DND-41 (cell line): ENCODE results near the gene GAB1.

Experiments used
- ATAC-seq: fragments of 200-7000 bp; cut with Tn5 transposase; 3 replicates; pipeline ENCODE4 v1.9.1; 2021; ENCODE audit warnings: low read depth; ENCODE audit not compliant: insufficient read depth
- DNase-seq: peaks from one replicate; pipeline ENCODE4 v3.0.0-alpha.2; 2020
- H2AFZ ChIP-seq: 2 replicates; pipeline ENCODE4 v1.6.0; 2012; ENCODE audit warnings: low read depth, low read length
- H3K27ac ChIP-seq: 2 replicates; pipeline ENCODE4 v1.5.1; 2012; ENCODE audit warnings: low read length, inconsistent platforms
- H3K27me3 ChIP-seq: fragments of 200-600 bp; sonication (generic); 2 replicates; pipeline ENCODE4 v1.6.0; 2012; ENCODE audit warnings: low read length, mild to moderate bottlenecking, inconsistent platforms; ENCODE audit not compliant: insufficient read depth, poor library complexity
- H3K36me3 ChIP-seq: 2 replicates; pipeline ENCODE4 v1.5.1; 2012; ENCODE audit warnings: low read length, inconsistent platforms; ENCODE audit not compliant: insufficient read depth
- H3K4me1 ChIP-seq: 2 replicates; pipeline ENCODE4 v1.5.1; 2012; ENCODE audit warnings: mild to moderate bottlenecking, low read length; ENCODE audit not compliant: insufficient read depth
- H3K4me2 ChIP-seq: 2 replicates; pipeline ENCODE4 v1.6.0; 2012; ENCODE audit warnings: mild to moderate bottlenecking, moderate library complexity, low read length, inconsistent platforms; ENCODE audit not compliant: insufficient read depth
- H3K4me3 ChIP-seq, 2 experiments: fragments of 200-600 bp in 1 of 2; shearing (Covaris generic) in 1 of 2; 2 replicates each; pipeline ENCODE4 v1.5.1; 2012 to 2016; ENCODE audit warnings: inconsistent platforms in 2 of 2, low read length in 2 of 2, mild to moderate bottlenecking in 2 of 2, low read depth in 1 of 2, moderate library complexity in 1 of 2
- H3K79me2 ChIP-seq: 2 replicates; pipeline ENCODE4 v1.6.0; 2012; ENCODE audit warnings: low read length, inconsistent platforms; ENCODE audit not compliant: insufficient read depth
- H3K9ac ChIP-seq: 2 replicates; pipeline ENCODE4 v1.6.0; 2012; ENCODE audit warnings: low read depth, mild to moderate bottlenecking, inconsistent platforms, low read length, moderate library complexity
- H3K9me3 ChIP-seq: 2 replicates; pipeline ENCODE4 v1.5.1; 2012; ENCODE audit warnings: low read length, moderate library complexity, mild to moderate bottlenecking, inconsistent platforms; ENCODE audit not compliant: insufficient read depth, severe bottlenecking
- H4K20me1 ChIP-seq: 2 replicates; pipeline ENCODE4 v1.6.0; 2012; ENCODE audit warnings: low read length; ENCODE audit not compliant: insufficient read depth
- CTCF ChIP-seq: IDR thresholded peaks from 2 replicates; pipeline ENCODE4 v1.5.1; 2012; ENCODE audit warnings: borderline replicate concordance, low read length, moderate library complexity, mild to moderate bottlenecking; ENCODE audit not compliant: poor library complexity, severe bottlenecking; ENCODE audit errors: extremely low read depth
- EZH2 ChIP-seq: IDR thresholded peaks from 3 replicates; pipeline ENCODE4 v1.6.1; 2012; ENCODE audit warnings: borderline replicate concordance, low read depth, mild to moderate bottlenecking, moderate library complexity, low read length, inconsistent platforms; ENCODE audit not compliant: severe bottlenecking

The GAB1 gene

GRCh38 chr4:143435955-143436354 lies 99.3 kb downstream of the GAB1 start:
- H3K9ac ChIP-seq: no peak overlapping the region
- H3K4me3 ChIP-seq: no peak overlapping the region
- no peak overlapping the region for H3K27ac ChIP-seq
- H3K79me2 ChIP-seq: no peaks in the 10 kb centered on the region
- no peaks in the 10 kb centered on the region for H4K20me1 ChIP-seq
- no peaks in the 10 kb centered on the region for H3K9me3 ChIP-seq
- no peak overlapping the region for H2AFZ ChIP-seq
- H3K4me1 ChIP-seq: no peaks in the 10 kb centered on the region
- no peak for TF ChIP-seq CTCF
- H3K4me2 ChIP-seq: no peak overlapping the region
- no peaks in the 10 kb centered on the region for H3K27me3 ChIP-seq
- DNase-seq: no peak
- ATAC-seq: no peak
- no peaks in the 10 kb centered on the region for H3K36me3 ChIP-seq

- H3K4me3 ChIP-seq: no peak overlapping the region
- TF ChIP-seq CTCF (no peak), EZH2 (no peak)
- H3K4me2 ChIP-seq: no peak overlapping the region
- no peak for ATAC-seq
- H2AFZ ChIP-seq: no peak overlapping the region
- H4K20me1 ChIP-seq: no peaks in the 10 kb centered on the region
- H3K36me3 ChIP-seq: no peaks in the 10 kb centered on the region
- H3K79me2 ChIP-seq: no peaks in the 10 kb centered on the region
- H3K4me1 ChIP-seq: no peaks in the 10 kb centered on the region
- H3K9me3 ChIP-seq: no peaks in the 10 kb centered on the region
- no peaks in the 10 kb centered on the region for H3K27me3 ChIP-seq
- DNase-seq: no peak
- H3K27ac ChIP-seq: no peak overlapping the region
- no peak overlapping the region for H3K9ac ChIP-seq
Observed at GRCh38 chr4:143437476-143437875, 100.8 kb downstream of the GAB1 start.

- Histone ChIP-seq H3K27me3 (no peaks in the 10 kb centered on the region), H3K9ac (no peak overlapping the region), H3K36me3 (no peaks in the 10 kb centered on the region), H3K4me3 (no peak overlapping the region), H3K4me2 (no peak overlapping the region), H3K9me3 (no peaks in the 10 kb centered on the region), H2AFZ (no peak overlapping the region), H3K79me2 (no peaks in the 10 kb centered on the region), H3K27ac (no peak overlapping the region), H3K4me1 (no peaks in the 10 kb centered on the region), H4K20me1 (no peaks in the 10 kb centered on the region)
- DNase-seq (no peak), ATAC-seq (no peak)
- no peak for TF ChIP-seq EZH2
- TF ChIP-seq CTCF: no peak
Observed at GRCh38 chr4:143437937-143438336, 101.3 kb downstream of the GAB1 start.

GRCh38 chr4:143438710-143439109 lies 102.0 kb downstream of the GAB1 start:
- Histone ChIP-seq H3K4me2 (no peak overlapping the region), H3K9me3 (no peaks in the 10 kb centered on the region), H3K4me3 (no peak overlapping the region), H3K79me2 (no peaks in the 10 kb centered on the region), H3K36me3 (no peaks in the 10 kb centered on the region), H3K4me1 (no peaks in the 10 kb centered on the region), H3K27ac (no peak overlapping the region), H3K27me3 (no peaks in the 10 kb centered on the region), H3K9ac (no peak overlapping the region), H4K20me1 (no peaks in the 10 kb centered on the region), H2AFZ (no peak overlapping the region)
- DNase-seq (no peak), ATAC-seq (no peak)
- no peak for TF ChIP-seq EZH2
- no peak for TF ChIP-seq CTCF
